Adrenal gland (tissue), 12 donors: ENCODE data around the gene SLC7A9. TPM values are rescaled to one million over a fixed set of nuclear protein-coding genes. Genes with fewer than 3 reads are reported as not detected.

Experiments used
- DNase-seq, 7 donors: peaks; one replicate each; pipeline ENCODE4 v3.0.0-alpha.2; 2019 to 2020
- H3K27ac ChIP-seq, 5 donors: fragments of 200-600 bp; sonication (generic) in 4 of 5; 1 replicate in 3 of 5; 2 replicates in 2 of 5; pipeline versions ENCODE4 v1.5.1 to v1.8.0; 2016 to 2020; ENCODE audit warnings: mild to moderate bottlenecking in 1 of 5
- H3K27me3 ChIP-seq: fragments of 200-600 bp; 2 replicates; pipeline ENCODE4 v1.8.0; 2021
- H3K36me3 ChIP-seq, 2 donors: fragments of 200-600 bp; replicated peaks in 1 of 2; 1 replicate in 1 of 2; 2 replicates in 1 of 2; pipeline versions ENCODE4 v1.5.1 to v1.8.0; 2018 to 2022
- H3K4me1 ChIP-seq, 2 donors: fragments of 200-600 bp; replicated peaks in 1 of 2; 1 replicate in 1 of 2; 2 replicates in 1 of 2; pipeline versions ENCODE4 v1.5.1 to v1.8.0; 2018 to 2021
- H3K4me3 ChIP-seq, 4 donors: fragments of 200-600 bp; sonication (generic) in 3 of 4; one replicate each; pipeline ENCODE4 v1.5.1; 2016 to 2018
- H3K9me3 ChIP-seq, 3 donors: fragments of 200-600 bp; sonication (generic) in 1 of 3; replicated peaks in 1 of 3; 1 replicate in 2 of 3; 2 replicates in 1 of 3; pipeline versions ENCODE4 v1.5.1 to v1.8.0; 2016 to 2021
- CTCF ChIP-seq, 6 experiments: fragments of 450-650 bp in 4 of 6; fragments of 200-600 bp in 2 of 6; sonication (generic) in 1 of 6; IDR thresholded peaks; 1 replicate in 5 of 6; 2 replicates in 1 of 6; pipeline versions ENCODE4 v1.5.1 to v1.8.0; 2016 to 2021; ENCODE audit warnings: antibody characterized with exemption in 6 of 6, mild to moderate bottlenecking in 2 of 6, moderate library complexity in 1 of 6
- POLR2A ChIP-seq, 2 donors: fragments of 450-650 bp; IDR thresholded peaks; one replicate each; pipeline ENCODE4 v1.6.1; 2017; ENCODE audit warnings: antibody characterized with exemption in 2 of 2, mild to moderate bottlenecking in 2 of 2, moderate library complexity in 1 of 2
- WGBS, 4 donors: extraction: QIAGEN DNeasy Blood & Tissue Kit in 2 of 4; methylation state at CpG; one replicate each; pipeline versions ENCODE4 v1.1.5 to v1.1.7; 2013 to 2017; 5-methylcytosine and 5-hydroxymethylcytosine counted together
- intact Hi-C, 2 donors: fragments of 100-400 bp; cut with DNase I; formaldehyde crosslinking; loops; one replicate each; pipeline versions ENCODE4 v1.14.1 to v1.15.0; 2022 to 2023
- polyA plus RNA-seq, 3 donors: library from polyadenylated mRNA; stranded (reverse); fragments of 200-250 nt in 2 of 3; fragments of 350-450 nt in 1 of 3; fragmentation: Illumina TruSeq in 1 of 3; extraction: RNeasy Lipid Tissue Mini Kit (QIAGEN cat#74804) in 1 of 3; gene quantifications; one replicate each; pipeline ENCODE4 v1.2.3, GENCODE V29; 2013 to 2014
- total RNA-seq, 9 donors: library from RNA; depleted of rRNA in 4 of 9; stranded (reverse); fragments of >200 nt in 4 of 9; fragments of 120-200 nt in 1 of 9; fragmentation: NEBNext Ultra II Directional in 1 of 9; extraction: Animal tissue kit (Norgen Biotek cat#: 25700) in 1 of 9; gene quantifications; one replicate each; pipeline versions ENCODE4 v1.1.0 to v1.2.4, GENCODE V29; 2013 to 2023
- donor health status: healthy with polysubstance abuse.
- donor health status: Bipolar disorder and iron deficiency.
- donor health status: DM: yes; HTN: yes; CAD: no.
- donor health status: DM: no; HTN: no; CAD: no.
- donor health status: DM: no; HTN: no; CAD: no.
- donor health status: DM: yes; HTN: yes; CAD: no.

SLC7A9 gene
- total and polyA plus RNA-seq, 12 donors = 0.11 to 0.51 (median 0.48) TPM; not detected in 5

DNA sequence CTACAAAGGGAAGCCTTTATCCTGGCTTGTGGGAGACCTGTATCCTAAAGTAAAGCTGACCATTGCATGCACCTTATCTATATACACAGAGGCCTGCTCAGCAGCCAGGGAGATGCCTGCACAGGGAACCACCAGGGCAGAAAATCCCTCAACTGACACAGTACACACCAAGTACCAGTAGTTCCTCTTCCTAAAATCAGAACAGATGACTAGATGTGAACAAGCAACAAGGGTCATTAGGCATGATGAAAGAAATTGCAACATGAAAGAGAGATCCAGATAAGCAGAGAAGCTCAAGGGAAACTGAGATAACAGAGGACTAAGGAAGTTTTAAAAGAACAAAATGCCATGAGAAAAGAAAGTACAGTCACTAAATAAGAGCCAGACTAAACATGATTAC, 39.7 kb upstream of the SLC7A9 start:
- intact Hi-C loops = no loop called here
- H3K27me3 ChIP-seq = no peaks in the 10 kb centered on the region
- H3K4me1 ChIP-seq = no peaks in the 10 kb centered on the region
- no peaks in the 10 kb centered on the region for H3K36me3 ChIP-seq
- no peaks in the 10 kb centered on the region for H3K9me3 ChIP-seq
- H3K27ac ChIP-seq = no peak overlapping the region
- no peak overlapping the region for H3K4me3 ChIP-seq
- no peak for DNase-seq
- TF ChIP-seq POLR2A (IDR thresholded peaks at IDR 0.05) = no peak
- TF ChIP-seq CTCF (IDR thresholded peaks at IDR 0.05) = no peak

GRCh38 chr19:32908641-32909190, 39.1 kb upstream of the SLC7A9 start:
- Histone ChIP-seq H3K27ac (no peak overlapping the region), H3K4me1 (no peaks in the 10 kb centered on the region), H3K27me3 (no peaks in the 10 kb centered on the region), H3K4me3 (no peak overlapping the region), H3K36me3 (no peaks in the 10 kb centered on the region), H3K9me3 (no peaks in the 10 kb centered on the region)
- WGBS, 4 donors = 93 to 97% (median 96%) methylated on average over 7 of the region's 7 CpGs
- no peak for DNase-seq
- TF ChIP-seq CTCF (IDR thresholded peaks at IDR 0.05) = no peak
- TF ChIP-seq POLR2A (IDR thresholded peaks at IDR 0.05) = no peak
- intact Hi-C loops = no loop called here

DNA sequence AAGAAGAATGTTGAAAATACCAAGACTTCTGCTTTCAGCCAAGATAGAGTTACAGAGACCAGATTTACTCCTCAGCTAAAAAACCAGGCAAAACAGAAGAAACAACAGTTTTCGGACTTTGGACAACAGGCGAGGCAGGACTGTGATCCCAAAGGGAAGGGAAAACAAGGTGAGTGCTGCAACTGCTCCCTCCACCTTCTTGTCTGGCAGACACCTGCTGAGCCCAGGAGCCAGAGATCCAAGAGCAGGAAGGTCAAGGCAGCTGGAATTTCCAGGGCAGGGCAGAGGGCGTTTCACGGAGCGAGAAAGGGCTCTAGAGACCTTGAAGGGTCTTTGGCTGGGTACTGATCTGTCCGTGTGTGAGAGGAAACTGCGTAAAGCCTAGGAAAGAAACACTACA, 32.9 kb upstream of the SLC7A9 start:
- intact Hi-C loops = no loop called here
- no peak for DNase-seq
- Histone ChIP-seq H3K36me3 (peaks cover 0 to 18% of the 10 kb centered on the region in 2 donors), H3K27me3 (no peaks in the 10 kb centered on the region), H3K4me3 (no peak overlapping the region), H3K27ac (no peak overlapping the region), H3K4me1 (no peaks in the 10 kb centered on the region), H3K9me3 (no peaks in the 10 kb centered on the region)
- WGBS, 4 donors = 81 to 90% (median 83%) methylated on average over 7 of the region's 7 CpGs
- TF ChIP-seq CTCF (IDR thresholded peaks at IDR 0.05) (no peak), POLR2A (IDR thresholded peaks at IDR 0.05) (no peak)

GRCh38 chr19:32901504-32902161, 32.1 kb upstream of the SLC7A9 start:
- TF ChIP-seq CTCF (IDR thresholded peaks at IDR 0.05) = no peak
- no peak for TF ChIP-seq POLR2A (IDR thresholded peaks at IDR 0.05)
- no peaks in the 10 kb centered on the region for H3K9me3 ChIP-seq
- H3K27ac ChIP-seq = no peak overlapping the region
- intact Hi-C loops = no loop called here
- H3K27me3 ChIP-seq = no peaks in the 10 kb centered on the region
- no peak for DNase-seq
- no peak overlapping the region for H3K4me3 ChIP-seq
- no peaks in the 10 kb centered on the region for H3K4me1 ChIP-seq
- peaks cover 0 to 18% of the 10 kb centered on the region in 2 donors for H3K36me3 ChIP-seq
- WGBS, 4 donors = 88 to 100% (median 93%) methylated on average over 3 to 5 of the region's 5 CpGs
